ENCODE measurements around the gene DGKI. TPM values are rescaled to one million over a fixed set of nuclear protein-coding genes. Genes with fewer than 3 reads are reported as not detected.

DGKI gene
- total RNA-seq, 1 donor from 2014 or later, result 1.3 TPM

DNA sequence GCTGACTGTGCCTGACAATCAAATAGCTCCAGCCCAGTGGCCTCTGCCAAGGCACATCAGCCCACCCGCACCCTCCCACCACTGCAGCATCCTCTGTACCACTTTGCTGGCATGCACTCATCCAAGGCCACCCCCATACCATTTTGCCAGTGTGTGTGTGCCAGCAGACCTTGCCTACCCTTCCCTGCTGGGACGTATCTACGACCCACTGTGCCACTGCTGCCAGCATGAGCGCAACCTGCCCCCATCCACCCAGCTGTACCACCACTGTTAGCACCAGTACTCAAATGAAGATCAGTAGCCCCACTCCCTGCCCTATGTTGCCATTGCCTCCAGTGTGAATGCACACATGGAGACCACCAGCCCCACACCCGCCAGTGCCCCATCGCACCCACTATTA is 353.9 kb downstream of the DGKI start:
- no peak for DNase-seq
- Histone ChIP-seq H3K27ac (replicated peaks) (no peak overlapping the region), H3K9me3 (replicated peaks) (peaks cover 25% of the 10 kb centered on the region), H3K4me1 (no peaks in the 10 kb centered on the region), H3K4me3 (no peak overlapping the region), H3K36me3 (no peaks in the 10 kb centered on the region), H3K27me3 (ENCODE audit: low read depth) (no peaks in the 10 kb centered on the region)
- intact Hi-C loops (cut with micrococcal nuclease), result no loop called here
- TF ChIP-seq CTCF (IDR thresholded peaks at IDR 0.05; ENCODE audit: borderline replicate concordance), result no peak

DNA sequence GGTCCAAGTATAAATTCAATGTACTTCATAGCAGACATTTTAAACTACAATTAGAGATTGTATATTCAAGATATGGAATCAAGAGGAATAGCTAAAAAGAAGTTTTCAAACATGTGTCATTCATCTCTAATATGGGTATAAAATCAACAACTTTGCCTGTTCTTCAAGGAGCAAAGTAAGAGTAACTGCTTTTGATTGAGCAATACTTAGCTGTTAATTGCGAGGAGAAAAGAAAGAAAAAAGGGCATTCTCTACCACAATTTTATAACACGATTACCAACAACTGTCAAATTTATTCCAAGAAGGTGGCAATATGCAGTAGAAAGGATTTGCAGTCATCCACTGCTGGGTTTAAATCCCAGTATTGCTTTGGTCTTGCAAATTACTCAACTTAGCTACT is 356.9 kb downstream of the DGKI start:
- Histone ChIP-seq H3K4me3 (no peak overlapping the region), H3K27me3 (ENCODE audit: low read depth) (no peaks in the 10 kb centered on the region), H3K36me3 (no peaks in the 10 kb centered on the region), H3K9me3 (replicated peaks) (peaks cover 11% of the 10 kb centered on the region), H3K27ac (replicated peaks) (no peak overlapping the region), H3K4me1 (no peaks in the 10 kb centered on the region)
- DNase-seq, result no peak
- intact Hi-C loops (cut with micrococcal nuclease), result no loop called here
- no peak for TF ChIP-seq CTCF (IDR thresholded peaks at IDR 0.05; ENCODE audit: borderline replicate concordance)

- no peak overlapping the region for H3K4me3 ChIP-seq
- no peaks in the 10 kb centered on the region for H3K36me3 ChIP-seq
- H3K27me3 ChIP-seq (ENCODE audit: low read depth), result no peaks in the 10 kb centered on the region
- intact Hi-C loops (cut with micrococcal nuclease), result no loop called here
- H3K4me1 ChIP-seq, result no peaks in the 10 kb centered on the region
- H3K27ac ChIP-seq (replicated peaks), result no peak overlapping the region
- TF ChIP-seq CTCF (IDR thresholded peaks at IDR 0.05; ENCODE audit: borderline replicate concordance), result peak; percentile 35
- no peak for DNase-seq
- H3K9me3 ChIP-seq (replicated peaks), result no peaks in the 10 kb centered on the region
Observed at GRCh38 chr7:137488038-137488437, 358.7 kb downstream of the DGKI start.

- no peaks in the 10 kb centered on the region for H3K4me1 ChIP-seq
- TF ChIP-seq CTCF (IDR thresholded peaks at IDR 0.05; ENCODE audit: borderline replicate concordance), result no peak
- no peaks in the 10 kb centered on the region for H3K27me3 ChIP-seq (ENCODE audit: low read depth)
- H3K36me3 ChIP-seq, result no peaks in the 10 kb centered on the region
- H3K9me3 ChIP-seq (replicated peaks), result no peaks in the 10 kb centered on the region
- intact Hi-C loops (cut with micrococcal nuclease), result no loop called here
- no peak for DNase-seq
- H3K27ac ChIP-seq (replicated peaks), result no peak overlapping the region
- no peak overlapping the region for H3K4me3 ChIP-seq
Observed at GRCh38 chr7:137485818-137486217, 361.0 kb downstream of the DGKI start.

DNA sequence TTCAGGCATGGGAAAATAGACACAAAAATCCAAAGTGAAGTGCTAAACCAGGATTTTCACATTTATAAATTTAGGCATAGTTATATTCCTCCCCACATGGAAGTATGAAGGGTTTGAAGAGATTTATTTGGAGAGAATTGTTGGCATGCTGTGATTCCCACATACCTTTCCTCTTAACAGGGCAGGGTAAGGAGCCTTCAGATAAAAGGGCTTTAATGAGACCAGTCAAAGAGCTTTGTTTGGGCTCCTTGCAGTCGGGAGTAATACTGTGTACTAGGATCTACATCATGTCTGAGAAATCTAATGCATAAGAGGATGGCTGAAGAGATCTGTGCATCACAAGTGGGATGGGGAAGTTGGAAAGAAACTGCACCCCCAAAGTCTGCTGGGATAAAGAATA is 362.4 kb downstream of the DGKI start:
- intact Hi-C loops (cut with micrococcal nuclease), result no loop called here
- TF ChIP-seq CTCF (IDR thresholded peaks at IDR 0.05; ENCODE audit: borderline replicate concordance), result no peak
- Histone ChIP-seq H3K36me3 (no peaks in the 10 kb centered on the region), H3K4me3 (no peak overlapping the region), H3K9me3 (replicated peaks) (no peaks in the 10 kb centered on the region), H3K27me3 (ENCODE audit: low read depth) (no peaks in the 10 kb centered on the region), H3K27ac (replicated peaks) (no peak overlapping the region), H3K4me1 (no peaks in the 10 kb centered on the region)
- no peak for DNase-seq

DNA sequence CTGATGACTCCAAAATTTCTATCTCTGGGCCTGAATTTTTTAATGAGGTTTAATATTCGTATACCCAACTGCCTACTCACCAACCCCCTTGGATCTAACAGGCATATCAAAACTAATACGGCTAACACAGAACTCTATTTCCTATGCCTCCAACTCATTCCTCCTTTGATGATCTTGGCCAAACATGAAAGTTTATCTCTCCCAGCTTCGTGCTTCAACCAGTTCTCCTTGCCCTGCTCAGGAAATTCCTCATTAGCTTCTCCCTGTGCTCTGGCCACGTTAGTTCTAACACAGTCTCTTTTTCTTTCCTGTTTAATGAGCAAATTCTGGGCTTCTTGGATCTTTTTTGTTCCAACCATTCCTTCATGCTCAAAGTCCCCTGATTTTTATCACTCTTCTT is 364.3 kb downstream of the DGKI start:
- H3K4me3 ChIP-seq, result no peak overlapping the region
- no peak overlapping the region for H3K27ac ChIP-seq (replicated peaks)
- no peak for TF ChIP-seq CTCF (IDR thresholded peaks at IDR 0.05; ENCODE audit: borderline replicate concordance)
- intact Hi-C loops (cut with micrococcal nuclease), result no loop called here
- DNase-seq, result no peak
- H3K36me3 ChIP-seq, result no peaks in the 10 kb centered on the region
- no peaks in the 10 kb centered on the region for H3K27me3 ChIP-seq (ENCODE audit: low read depth)
- H3K9me3 ChIP-seq (replicated peaks), result no peaks in the 10 kb centered on the region
- no peaks in the 10 kb centered on the region for H3K4me1 ChIP-seq

All from left ventricle myocardium inferior (tissue), 1 donor.